Measurements from ENCODE around the gene C14orf119. TPM values are rescaled to one million over a fixed set of nuclear protein-coding genes. Genes with fewer than 3 reads are reported as not detected.
A peak's percentile ranks its signal among the peaks of the same experiment; 100 is the strongest.
"Not testable (repeated sequence)": the region's sequence is repeated elsewhere in the genome, so short reads cannot be mapped to it uniquely, and the experiment has no call there.

C14orf119 gene
- total RNA-seq, 1 donor from 2014 or later = 48.5 TPM

DNA sequence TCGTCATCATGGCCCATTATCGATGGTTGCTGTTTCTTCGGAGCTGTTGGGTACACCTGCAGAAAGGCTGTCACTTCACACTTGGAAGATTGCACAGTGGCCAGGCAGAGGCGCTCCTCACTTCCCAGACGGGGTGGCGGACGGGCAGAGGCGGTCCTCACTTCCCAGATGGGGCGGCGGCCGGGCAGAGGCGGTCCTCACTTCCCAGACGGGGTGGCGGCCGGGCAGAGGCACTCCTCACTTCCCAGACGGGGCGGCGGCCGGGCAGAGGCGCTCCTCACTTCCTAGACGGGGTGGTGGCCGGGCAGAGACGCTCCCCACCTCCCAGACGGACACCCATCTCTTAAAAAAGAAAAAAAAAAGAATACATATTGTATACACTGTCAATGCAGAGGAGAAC lies 12.9 kb downstream of the C14orf119 start:
- DNase-seq (ENCODE audit: low read depth, low spot score) = not testable (repeated sequence)

DNA sequence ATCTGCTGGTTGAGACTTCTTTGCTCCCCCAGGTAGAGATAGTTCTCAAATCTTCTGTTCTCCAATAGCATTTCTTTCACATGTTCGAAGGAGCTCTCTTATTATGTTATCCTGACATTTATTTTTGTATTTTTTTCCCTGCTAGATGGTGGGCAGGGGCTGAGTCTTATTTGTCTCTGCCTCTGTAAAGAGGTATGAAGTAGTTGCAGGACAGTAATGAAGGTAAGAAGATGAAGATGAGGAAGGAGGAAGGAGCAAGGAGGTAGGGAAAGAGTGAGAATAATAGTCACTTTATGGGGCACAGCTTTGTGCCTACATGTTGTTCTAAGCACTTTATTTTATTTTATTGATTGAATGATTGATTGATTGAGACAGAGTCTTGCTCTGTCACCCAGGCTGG lies 14.5 kb downstream of the C14orf119 start:
- no peak for DNase-seq (ENCODE audit: low read depth, low spot score)

DNA sequence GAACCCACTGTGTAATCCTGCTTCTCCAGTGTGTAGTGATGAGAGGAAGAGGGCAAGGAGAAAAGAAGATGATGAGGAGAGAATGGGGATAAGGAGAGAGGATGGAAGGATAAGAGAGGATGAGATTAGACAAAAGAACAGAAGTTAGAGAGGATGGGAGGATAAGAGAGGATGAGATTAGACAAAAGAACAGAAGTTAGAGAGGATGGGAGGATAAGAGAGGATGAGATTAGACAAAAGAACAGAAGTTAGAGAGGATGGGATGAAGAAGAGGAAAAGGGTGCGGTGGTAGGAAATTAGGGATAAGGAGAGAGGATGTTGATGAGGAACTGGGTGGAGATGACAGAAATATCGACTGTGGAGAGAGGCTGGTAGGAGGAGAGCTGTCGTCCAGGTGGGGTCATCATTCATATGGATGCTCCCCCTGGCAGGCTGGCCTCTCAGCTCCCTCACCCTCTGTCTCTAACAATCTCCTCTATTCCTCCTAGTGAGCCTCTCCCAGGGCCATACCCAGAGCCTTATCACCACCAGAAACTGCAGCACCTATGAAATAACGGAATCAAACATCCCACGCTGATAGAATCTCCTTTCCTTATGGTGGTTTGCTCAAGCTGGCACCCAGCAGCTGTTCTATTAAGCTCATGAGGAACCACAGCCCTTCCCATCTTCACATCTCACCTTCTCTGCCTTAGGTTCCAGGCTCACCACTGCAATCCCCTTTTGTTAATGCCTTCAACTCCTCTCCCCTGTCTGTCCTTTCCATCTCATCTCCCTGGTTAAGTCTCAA lies 15.5 kb downstream of the C14orf119 start:
- DNase-seq (ENCODE audit: low read depth, low spot score) = no peak

DNA sequence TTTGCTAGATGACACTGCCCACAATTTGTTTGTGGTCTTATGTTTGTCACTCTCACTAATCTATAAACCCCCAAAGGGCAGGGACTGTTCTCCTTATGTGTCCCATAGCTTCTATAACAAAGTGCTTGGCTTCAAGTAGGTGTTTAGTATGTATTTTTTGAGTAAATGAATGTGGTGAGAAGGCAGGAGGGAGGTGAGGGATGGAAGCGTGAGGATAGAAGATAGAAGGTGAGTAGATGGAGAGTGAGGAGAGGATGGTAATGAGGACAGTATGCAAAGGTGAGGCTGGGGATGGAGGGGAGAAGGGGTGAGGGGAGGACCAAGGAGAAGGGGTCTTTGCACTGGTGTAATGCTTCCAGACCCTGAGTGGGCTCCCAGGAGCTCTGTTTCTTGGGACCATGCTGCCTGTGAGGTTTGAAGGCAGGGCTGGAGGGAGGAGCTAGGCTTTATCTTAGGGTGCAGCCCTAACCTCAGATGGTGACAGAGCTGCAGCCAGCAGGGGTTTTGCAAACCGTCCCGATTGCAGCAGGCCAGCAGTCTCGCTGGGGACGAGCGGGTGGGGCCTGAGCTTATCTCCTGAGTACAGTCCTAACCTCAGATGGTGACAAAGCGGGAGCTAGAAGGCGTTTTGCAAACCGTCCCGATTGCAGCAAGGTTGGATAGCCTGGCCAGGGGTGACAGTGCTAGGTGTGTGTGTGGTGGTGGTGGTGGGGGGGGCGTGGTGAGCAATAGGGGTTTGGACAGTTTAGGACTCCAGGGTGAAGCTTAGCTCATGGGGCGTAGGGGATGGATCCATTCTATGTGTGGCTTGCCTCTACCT lies 17.3 kb downstream of the C14orf119 start:
- no peak for DNase-seq (ENCODE audit: low read depth, low spot score)

DNA sequence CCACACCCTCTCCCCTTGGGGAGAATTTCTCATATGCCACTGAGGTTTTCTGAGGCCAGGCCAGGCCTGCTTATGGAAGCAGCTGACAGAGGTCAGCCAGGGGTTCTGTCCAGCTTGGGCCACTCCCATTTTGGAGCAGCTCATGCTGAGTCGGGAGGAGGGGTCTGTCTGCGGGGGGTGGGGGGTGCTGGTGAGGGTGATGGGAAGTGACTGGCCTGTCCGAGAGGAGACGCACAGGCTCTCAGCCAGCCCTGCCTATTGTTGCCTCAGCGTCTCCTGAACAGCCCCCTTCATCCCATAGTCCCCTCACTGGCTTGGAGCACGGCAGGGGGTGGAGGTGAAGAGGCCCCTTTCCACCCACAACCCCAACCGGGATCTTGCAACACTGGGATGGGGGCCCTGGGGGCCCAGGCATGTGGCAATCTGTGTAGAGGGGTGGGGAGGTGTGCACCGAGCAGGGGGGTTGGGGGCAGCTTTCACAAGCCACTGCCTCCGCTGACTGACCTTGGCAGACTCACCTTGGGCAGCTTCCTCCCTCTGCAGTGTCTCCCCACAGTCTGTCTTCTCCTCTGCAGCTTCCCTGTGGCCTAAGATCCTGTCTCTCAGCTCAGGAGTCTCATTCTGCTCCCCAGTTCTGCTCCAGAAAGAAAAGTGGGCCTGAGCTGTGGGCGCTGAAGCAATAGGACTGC lies 18.3 kb downstream of the C14orf119 start:
- DNase-seq (ENCODE audit: low read depth, low spot score) = no peak

DNA sequence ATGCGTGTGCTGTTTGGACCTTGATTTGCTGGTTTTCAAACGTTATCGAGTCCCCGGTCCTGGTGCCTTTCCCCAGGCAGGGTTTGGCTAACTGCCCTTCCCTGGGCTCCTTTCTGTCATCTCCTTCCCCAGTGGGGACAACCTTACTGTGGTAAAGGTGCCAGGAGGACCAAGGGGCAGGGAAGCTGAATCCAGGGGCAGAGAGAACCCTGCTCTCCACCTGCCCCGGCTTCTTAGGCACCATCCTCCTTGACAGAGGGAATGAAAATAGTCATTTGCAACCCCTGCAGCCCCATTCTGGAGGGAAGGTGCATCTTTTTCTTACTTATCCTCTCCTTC lies 18.8 kb downstream of the C14orf119 start:
- no peak for DNase-seq (ENCODE audit: low read depth, low spot score)

DNA sequence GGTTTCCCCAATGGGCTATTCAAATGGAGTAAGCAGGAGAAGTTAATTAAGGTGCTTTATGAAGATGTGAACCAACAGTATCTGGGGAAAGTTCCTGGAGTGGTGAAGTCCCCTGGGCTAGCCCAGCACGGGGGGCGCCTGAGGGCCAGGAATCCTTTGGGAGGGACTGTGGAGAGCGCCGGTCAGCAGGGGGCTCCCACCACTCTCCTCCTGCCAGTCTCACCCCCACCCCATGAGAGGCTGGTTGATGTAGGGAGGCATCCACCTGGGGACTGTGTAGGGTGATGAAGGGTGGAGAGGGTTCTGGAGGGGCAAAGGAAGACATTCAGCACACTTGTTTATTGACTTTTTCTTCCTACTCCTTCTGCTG lies 19.3 kb downstream of the C14orf119 start:
- DNase-seq (ENCODE audit: low read depth, low spot score) = no peak

DNA sequence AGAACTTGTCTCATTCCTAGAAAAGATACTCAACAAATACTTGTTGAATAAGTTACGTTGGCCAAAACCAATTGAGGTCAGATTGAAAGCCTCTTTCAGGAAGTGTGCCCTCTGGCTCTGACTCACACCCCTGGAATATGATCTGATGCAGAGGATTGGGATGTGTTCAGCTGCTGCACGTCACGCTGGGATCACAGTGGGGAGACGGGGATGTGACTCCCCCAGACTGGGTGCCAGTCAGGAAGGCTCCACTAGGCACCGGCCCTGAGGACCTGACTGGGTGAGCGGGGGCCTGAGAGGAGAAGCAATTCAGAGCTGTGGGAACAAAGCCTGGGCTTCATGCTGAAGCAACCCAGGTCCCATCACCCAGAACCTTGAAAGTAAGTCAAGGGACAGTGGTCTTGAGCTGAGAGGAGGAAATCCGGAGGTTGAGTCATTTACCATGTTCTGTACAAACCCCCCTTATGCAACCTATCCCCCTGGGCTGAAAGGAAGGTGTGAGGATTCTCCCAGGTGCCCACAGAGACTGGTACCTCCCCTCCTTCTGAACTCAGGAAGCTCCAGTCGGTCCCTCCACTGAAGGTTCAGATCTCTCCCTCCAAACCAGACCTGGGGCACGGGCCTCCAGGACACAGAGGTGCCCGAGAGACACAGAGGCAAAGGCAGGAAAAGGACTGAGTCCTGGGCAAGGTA lies 19.9 kb downstream of the C14orf119 start:
- no peak for DNase-seq (ENCODE audit: low read depth, low spot score)

DNA sequence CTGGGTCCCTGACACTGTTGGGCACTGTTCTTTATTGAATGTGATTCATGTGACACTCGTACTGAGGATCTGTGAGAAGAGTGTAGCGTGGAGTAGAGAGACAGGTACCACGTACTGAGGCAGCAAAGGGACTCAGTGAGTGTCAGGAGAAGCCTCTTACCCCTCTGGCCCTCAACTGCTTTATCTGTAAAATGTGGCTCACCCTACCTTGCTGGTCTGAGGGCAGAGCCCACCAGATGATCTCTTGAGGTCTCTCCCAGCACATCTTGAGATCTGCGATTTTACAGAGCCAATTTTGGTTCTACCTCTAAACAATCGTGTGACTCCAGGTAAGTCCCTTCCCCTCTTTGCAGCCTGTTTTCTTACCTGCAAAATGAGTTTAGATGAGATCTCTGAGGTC lies 20.6 kb downstream of the C14orf119 start:
- DNase-seq (ENCODE audit: low read depth, low spot score) = no peak

DNA sequence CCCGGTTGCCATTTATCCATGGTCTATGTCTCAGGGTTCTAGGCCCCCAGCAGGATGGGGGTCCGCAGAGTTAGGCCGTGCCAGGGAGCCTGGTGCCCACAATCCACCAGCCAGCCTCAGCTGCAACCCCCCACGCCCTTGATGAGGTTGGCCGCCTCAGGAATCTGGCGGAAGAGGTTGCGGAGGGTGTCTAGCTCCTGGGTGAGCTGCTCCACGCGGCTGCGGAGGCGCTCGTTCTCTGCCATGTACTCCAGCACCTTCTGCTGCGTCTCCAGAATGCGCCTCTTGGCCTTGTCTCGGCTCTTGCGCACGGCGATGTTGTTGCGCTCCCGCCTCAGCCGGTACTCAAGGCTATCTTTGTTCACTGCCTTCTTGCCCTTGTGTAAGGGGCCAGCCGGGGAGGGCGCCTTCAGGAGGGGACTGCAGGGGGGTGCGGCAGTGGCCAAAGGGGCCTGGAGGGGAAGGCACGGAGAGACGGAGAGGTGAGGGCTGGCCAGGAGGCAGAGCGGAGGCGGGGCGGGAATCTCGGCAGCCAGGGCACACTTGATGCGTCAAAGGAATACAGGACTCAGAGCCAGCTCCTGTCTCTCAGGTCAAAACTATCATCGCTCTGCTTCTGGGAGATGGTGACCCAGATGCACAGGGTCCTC lies 22.2 kb downstream of the C14orf119 start:
- DNase-seq (ENCODE audit: low read depth, low spot score) = no peak

DNA sequence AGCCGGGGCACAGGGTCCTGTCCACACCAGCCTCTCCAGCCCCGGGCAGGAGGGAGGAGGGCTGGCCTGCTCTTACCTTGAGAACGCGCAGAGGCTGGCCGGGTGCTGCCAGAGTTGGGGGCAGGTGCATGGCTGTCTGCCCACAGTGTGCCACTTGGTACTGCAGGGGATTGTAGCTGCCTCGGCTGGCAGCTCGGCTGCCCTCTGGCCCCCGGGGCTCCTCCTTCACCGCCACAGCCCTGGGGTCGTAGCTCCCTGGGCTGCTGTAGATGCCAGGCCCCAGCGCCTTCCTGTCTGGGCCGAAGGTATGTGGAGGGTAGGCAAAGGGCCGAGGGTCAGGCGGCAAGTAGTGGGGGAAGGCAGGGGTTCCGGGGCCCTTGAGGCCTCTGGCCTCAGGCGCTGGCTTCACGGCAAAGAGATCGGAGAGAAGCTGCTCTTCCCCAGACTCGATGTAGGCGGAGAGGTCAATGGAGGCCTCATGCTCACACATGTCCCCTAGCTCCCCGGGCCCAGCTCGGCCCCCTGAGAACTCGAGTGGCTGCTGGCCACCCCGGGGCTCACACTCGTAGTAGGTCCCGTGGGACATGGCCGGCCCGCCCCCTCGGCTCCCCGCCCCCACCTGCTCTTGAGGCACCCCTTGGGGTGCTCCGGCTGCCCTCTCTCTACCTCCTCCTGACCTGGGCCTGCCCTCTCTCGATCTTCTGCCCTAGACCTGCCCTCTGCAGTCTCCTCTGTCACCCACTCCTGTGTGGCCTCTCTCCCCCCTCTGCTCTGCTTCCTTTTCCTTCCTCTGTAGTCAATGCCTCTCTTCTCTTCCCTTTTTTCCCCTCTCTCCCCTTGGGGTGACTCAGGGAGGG lies 23.4 kb downstream of the C14orf119 start, which contains the start of gene CEBPE:
CEBPE (minus strand) TSS at position 750 of the 857 bp plus-strand sequence; CDS start at position 586, 164 bp downstream.
- DNase-seq (ENCODE audit: low read depth, low spot score) = no peak

DNA sequence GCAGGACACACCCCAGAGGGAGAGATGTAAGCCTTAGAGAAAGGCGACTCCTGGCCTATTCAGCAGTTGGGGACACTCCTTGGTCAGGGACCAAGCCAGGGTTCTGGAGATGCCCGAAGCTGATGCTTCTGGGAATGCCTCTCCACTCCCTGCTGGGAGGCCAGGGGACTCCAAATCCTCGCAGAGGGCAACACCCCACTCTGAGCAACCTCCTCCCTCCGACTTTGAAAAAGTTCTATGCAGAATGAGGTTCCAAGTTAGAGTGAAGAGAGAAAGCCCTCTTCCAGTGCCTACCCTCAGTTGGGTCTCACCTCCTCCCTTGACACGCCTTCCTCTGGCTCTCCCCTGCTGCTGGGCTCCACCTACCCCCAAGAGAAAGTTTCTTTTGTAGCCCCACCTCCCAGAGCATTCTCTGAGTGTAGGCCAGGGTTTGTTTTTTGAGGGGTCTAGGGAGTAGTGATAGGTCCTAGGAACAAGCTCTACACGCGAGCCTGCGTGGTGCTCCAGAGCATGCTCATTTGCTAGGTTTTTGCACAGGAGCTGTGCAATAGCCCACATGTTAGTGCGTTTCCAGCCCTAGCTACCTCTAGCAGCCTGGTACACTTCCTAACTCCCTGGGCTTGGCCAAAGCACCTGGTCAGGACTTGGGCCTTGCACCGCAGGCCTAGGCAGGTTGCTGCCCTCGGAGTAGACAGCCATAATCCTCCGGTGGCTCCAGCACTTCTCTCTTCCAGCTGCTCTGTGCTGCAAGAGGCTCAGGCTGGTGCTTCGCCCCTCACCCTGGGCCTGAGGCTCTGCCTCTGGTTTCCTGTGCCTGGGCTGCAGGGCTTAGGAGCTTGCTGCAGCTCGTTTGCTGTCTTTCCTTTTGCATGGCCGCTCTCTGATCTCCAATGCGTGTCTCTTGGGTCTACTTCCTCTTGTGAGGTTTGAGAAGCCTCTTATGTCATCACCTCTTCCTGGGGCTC lies 24.3 kb downstream of the C14orf119 start:
- no peak for DNase-seq (ENCODE audit: low read depth, low spot score)

DNA sequence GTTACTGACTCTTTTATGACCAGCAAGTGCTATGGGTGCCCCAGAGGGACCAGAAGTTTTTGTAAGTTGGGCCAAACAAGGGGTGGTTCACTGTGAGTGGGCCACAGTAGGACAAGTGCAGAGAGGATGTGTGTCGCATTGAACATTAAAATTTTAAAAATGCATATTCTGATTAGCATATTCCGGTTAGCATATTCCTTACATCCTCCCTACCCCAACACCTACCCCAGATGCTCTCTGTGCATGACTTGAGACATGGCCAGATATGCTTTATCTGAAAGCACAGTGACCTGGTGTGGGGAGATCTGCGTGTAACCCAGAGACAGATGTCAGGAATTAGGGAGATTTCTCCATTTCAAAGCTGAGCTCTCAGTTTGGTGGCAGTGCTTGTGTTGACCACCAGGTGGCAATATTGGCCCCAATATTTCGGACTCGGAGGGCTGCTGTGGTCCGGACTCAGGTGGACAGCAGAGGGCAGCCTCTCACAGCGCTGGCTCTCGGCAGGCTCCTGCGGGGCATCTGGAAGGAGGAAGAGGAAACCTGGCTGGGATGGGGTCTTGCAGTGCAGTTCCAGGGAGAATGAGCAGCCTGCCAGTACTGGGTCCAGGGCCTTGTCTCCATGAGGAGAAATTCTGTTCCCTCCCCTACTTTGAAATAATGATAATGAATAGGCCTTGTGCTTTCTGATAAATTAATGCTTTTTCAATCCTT lies 25.4 kb downstream of the C14orf119 start:
- peak; percentile 59 for DNase-seq (ENCODE audit: low read depth, low spot score)

DNA sequence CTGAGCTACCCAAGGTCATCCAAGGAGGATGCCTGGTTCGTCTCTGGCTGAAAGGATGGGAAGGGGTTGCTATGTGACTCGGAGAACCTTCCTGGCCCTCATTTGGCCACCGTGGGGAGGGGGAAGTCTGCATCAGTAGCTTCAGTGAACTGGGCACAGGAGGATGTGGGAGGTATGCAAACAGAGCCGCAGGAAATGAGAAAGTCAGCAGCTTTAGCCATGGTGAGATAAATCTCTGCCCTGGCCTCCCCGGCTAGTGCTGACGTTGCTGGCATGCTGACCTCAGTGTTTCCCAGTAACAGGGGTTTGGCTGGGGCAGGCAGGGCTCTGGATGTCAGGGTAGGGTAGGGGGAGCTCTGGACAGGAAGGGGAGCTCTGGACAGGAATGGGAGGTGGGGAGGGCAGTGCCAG lies 26.1 kb downstream of the C14orf119 start:
- DNase-seq (ENCODE audit: low read depth, low spot score) = peak; percentile 36

DNA sequence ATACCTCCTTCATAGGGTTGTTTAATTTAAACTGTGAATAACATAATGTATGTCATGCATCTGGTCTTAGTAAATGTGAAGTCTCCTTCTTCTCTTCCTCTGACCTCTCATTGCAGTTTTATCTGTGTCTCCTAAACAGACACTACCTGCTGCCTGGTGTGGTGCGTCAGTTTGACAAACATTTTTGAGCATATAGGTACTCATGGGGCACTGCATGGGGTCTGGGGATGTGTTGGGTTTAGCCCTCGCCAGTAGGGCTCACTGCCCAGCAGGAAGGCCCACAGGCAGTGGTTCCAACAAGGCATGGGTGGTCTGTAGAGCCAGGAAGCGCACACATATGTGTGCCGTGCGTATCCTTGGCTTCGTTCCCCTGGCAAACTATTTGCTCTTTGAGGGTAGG lies 26.8 kb downstream of the C14orf119 start:
- DNase-seq (ENCODE audit: low read depth, low spot score) = no peak

DNA sequence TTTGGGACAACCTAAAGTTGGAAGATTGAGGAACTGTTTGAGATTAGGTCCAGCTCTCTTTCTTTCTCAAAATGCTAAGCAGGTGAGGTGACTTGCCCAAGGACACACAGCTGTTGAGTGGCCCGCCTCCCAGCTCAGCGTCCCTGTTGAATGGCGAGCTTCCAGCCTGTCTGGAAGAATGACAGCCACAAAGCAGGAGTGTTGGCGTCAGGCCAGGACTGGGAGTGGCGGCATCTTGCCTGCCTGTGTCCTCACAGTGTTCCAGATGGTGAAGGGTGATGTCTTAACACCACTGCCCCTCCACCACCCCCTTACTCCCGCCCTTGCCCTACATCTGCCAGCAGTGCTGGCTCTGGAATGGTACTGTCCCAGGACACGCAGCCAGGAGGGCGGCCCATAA lies 28.1 kb downstream of the C14orf119 start:
- DNase-seq (ENCODE audit: low read depth, low spot score) = no peak

DNA sequence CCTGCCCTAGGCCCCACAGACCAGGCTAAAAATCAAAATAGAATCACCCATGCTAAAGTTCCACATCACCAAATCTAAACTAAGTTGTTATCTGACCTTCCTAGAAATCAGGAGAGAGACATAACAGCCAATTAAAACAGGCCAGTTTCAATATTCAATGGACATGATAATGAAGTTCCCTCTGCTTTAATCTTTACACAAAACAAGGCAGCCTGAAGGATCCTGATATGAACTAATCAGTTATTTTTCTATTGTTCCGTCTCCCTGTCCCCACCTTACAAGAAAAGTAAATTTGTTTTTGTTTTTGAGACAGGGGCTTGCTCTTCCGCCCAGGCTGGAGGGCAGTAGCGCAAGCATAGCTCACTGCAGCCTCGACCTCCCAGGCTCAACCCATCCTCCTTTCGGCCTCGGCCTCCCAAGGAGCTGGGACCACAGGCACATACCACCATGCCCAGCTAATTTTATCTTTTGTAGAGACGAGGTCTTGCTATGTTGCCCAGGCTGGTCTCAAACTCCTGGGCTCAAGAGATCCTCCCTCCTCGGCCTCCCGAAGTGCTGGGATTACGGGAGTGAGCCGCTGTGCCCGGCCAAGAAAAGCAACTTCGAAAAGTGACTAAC lies 29.1 kb downstream of the C14orf119 start:
- no peak for DNase-seq (ENCODE audit: low read depth, low spot score)

DNA sequence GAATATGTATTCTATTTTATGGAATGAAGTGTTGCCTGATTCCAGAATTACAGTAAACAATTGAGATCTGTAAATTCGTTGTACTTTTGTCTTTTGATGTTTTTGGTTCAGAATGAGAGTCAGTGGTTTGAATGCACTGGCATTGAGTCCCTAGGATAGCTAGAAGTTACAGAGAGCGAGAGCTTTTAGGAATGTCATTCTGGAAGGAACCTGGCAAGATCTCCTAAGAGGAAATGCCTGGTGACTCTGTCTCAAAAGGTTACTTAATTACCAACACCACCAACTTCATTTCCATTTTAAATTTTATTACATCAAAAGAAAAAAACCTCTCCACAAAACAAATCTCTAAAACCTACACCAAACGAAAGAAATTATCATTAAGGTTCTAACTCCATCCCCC lies 29.7 kb downstream of the C14orf119 start:
- no peak for DNase-seq (ENCODE audit: low read depth, low spot score)
